Gastroesophageal sphincter (tissue), 3 donors: ENCODE measurements around the gene CRIP3.

ENCODE experiments used
- EP300 ChIP-seq: sonication (generic); formaldehyde crosslinking; IDR thresholded peaks from one replicate; pipeline ENCODE4 v1.6.1; 2017; ENCODE audit warnings: antibody characterized with exemption, mild to moderate bottlenecking
- POLR2A ChIP-seq, 2 donors: fragments of 450-650 bp; IDR thresholded peaks; one replicate each; pipeline ENCODE4 v1.6.1; 2017; ENCODE audit warnings: antibody characterized with exemption in 2 of 2, mild to moderate bottlenecking in 2 of 2, moderate library complexity in 1 of 2
- POLR2AphosphoS5 ChIP-seq: sonication (generic); formaldehyde crosslinking; IDR thresholded peaks from one replicate; pipeline ENCODE4 v1.6.1; 2017; ENCODE audit warnings: antibody characterized with exemption
- TF ChIP-seq, protein P1 (sequence below), 4 experiments: fragments of 200-600 bp in 2 of 4; fragments of 450-650 bp in 2 of 4; sonication (generic) in 1 of 4; IDR thresholded peaks; one replicate each; pipeline ENCODE4 v1.5.1; 2017 to 2019; ENCODE audit warnings: antibody characterized with exemption in 4 of 4, mild to moderate bottlenecking in 2 of 4, moderate library complexity in 2 of 4

- TF ChIP-seq POLR2A (IDR thresholded peaks at IDR 0.05) = no peak
- TF ChIP-seq, protein P1, sequence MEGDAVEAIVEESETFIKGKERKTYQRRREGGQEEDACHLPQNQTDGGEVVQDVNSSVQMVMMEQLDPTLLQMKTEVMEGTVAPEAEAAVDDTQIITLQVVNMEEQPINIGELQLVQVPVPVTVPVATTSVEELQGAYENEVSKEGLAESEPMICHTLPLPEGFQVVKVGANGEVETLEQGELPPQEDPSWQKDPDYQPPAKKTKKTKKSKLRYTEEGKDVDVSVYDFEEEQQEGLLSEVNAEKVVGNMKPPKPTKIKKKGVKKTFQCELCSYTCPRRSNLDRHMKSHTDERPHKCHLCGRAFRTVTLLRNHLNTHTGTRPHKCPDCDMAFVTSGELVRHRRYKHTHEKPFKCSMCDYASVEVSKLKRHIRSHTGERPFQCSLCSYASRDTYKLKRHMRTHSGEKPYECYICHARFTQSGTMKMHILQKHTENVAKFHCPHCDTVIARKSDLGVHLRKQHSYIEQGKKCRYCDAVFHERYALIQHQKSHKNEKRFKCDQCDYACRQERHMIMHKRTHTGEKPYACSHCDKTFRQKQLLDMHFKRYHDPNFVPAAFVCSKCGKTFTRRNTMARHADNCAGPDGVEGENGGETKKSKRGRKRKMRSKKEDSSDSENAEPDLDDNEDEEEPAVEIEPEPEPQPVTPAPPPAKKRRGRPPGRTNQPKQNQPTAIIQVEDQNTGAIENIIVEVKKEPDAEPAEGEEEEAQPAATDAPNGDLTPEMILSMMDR (IDR thresholded peaks at IDR 0.05) = no peak
- TF ChIP-seq EP300 = no peak
- no peak for TF ChIP-seq POLR2AphosphoS5
Observed at GRCh38 chr6:43311666-43312065, 3.0 kb upstream of the CRIP3 start.
